Caco-2 (cell line): ENCODE measurements around the gene SNX27. TPM values are rescaled to one million over a fixed set of nuclear protein-coding genes. Genes with fewer than 3 reads are reported as not detected.

Experiments
- BruUV-seq: library from RNA; stranded (reverse); fragments of 400-500 nt; replicated peaks from 2 replicates; lab custom pipeline; 2021; lab: Mats Ljungman, UMichigan
- CTCF ChIA-PET: fragments of 300-600 bp; sonication (Branson Sonifier 250); formaldehyde crosslinking; loops from one replicate; lab custom pipeline; 2022; ENCODE audit warnings: antibody characterized with exemption; lab: Charles Lee
- POLR2A ChIA-PET: fragments of 300-600 bp; sonication (Branson Sonifier 250); formaldehyde crosslinking; loops from one replicate; lab custom pipeline; 2022; ENCODE audit warnings: antibody characterized with exemption; lab: Charles Lee
- DNase-seq, 2 experiments: peaks; one replicate each; pipeline versions ENCODE4 v3.0.0 to v3.0.0-alpha.2; 2020 to 2022
- H3K27me3 ChIP-seq: replicated peaks from 2 replicates; pipeline ENCODE4 v1.6.0; 2011; ENCODE audit warnings: low read length; ENCODE audit not compliant: control insufficient read depth, insufficient read depth
- H3K36me3 ChIP-seq: 2 replicates; pipeline ENCODE4 v1.5.1; 2011; ENCODE audit warnings: low read length; ENCODE audit not compliant: control insufficient read depth, insufficient read depth
- H3K4me1 ChIP-seq: fragments of 250-450 bp; sonication (Bioruptor Pico); 2 replicates; pipeline ENCODE4 v1.5.1; 2020; ENCODE audit warnings: mild to moderate bottlenecking
- H3K4me3 ChIP-seq: 2 replicates; pipeline ENCODE4 v1.5.1; 2011; ENCODE audit warnings: low read depth, mild to moderate bottlenecking, control low read depth, low read length
- H3K9me3 ChIP-seq: fragments of 250-450 bp; sonication (Bioruptor Pico); 2 replicates; pipeline ENCODE4 v1.5.1; 2020; ENCODE audit warnings: mild to moderate bottlenecking, moderate library complexity
- H3K27ac Mint-ChIP-seq: one replicate; pipeline ENCODE4 v1.8.0; 2022; ENCODE audit warnings: mixed read lengths; ENCODE audit not compliant: unreplicated experiment
- H3K27me3 Mint-ChIP-seq: one replicate; pipeline ENCODE4 v1.8.0; 2022; ENCODE audit warnings: mixed read lengths; ENCODE audit not compliant: insufficient read depth, unreplicated experiment
- H3K36me3 Mint-ChIP-seq: one replicate; pipeline ENCODE4 v1.8.0; 2022; ENCODE audit warnings: mild to moderate bottlenecking, mixed read lengths; ENCODE audit not compliant: insufficient read depth, unreplicated experiment
- H3K4me1 Mint-ChIP-seq: one replicate; pipeline ENCODE4 v1.8.0; 2022; ENCODE audit warnings: low read depth, mixed read lengths; ENCODE audit not compliant: unreplicated experiment
- H3K4me3 Mint-ChIP-seq: one replicate; pipeline ENCODE4 v1.8.0; 2022; ENCODE audit warnings: mild to moderate bottlenecking, moderate library complexity, mixed read lengths; ENCODE audit not compliant: unreplicated experiment
- H3K9me3 Mint-ChIP-seq: one replicate; pipeline ENCODE4 v1.8.0; 2022; ENCODE audit warnings: mixed read lengths; ENCODE audit not compliant: unreplicated experiment
- intact Hi-C: fragments of 100-400 bp; cut with micrococcal nuclease; formaldehyde crosslinking; loops from one replicate; pipeline ENCODE4 v1.10.0; 2022; ENCODE audit not compliant: unreplicated experiment
- total RNA-seq: library from RNA; stranded (reverse); gene quantifications from 2 replicates; pipeline ENCODE4 v1.2.3, GENCODE V29; 2022
- TF ChIP-seq, protein P1 (sequence below), 2 experiments: fragments of 200-600 bp in 1 of 2; IDR thresholded peaks; 1 replicate in 1 of 2; 2 replicates in 1 of 2; pipeline versions ENCODE4 v1.5.1 to v1.8.0; 2011 to 2022; ENCODE audit warnings: antibody characterized with exemption in 1 of 2, control low read depth in 1 of 2, inconsistent platforms in 1 of 2, low read depth in 1 of 2, low read length in 1 of 2, mild to moderate bottlenecking in 1 of 2, moderate library complexity in 1 of 2; ENCODE audit not compliant: insufficient read depth in 1 of 2, severe bottlenecking in 1 of 2, unreplicated experiment in 1 of 2

The SNX27 gene
- total RNA-seq, 1 experiment from 2014 or later, result 47.2 TPM

DNA sequence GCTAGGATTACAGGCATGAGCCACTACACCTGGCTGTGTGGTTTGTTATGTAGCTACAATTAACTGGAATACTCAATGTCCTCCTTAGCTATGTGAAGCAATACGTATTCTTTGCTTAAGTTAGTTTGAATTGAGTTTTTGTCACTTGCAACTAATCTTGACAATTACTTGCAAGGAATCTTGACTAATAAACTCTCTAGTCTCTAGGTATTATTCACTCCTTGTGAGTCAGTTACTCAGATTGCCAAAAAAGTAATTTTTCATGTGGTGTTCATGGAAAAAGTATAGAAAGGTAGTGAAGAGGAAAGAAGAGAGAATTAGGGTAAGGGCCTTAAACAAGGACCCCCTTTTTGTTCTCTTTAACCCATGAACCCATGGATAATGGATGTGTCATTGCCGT, 7.6 kb upstream of the SNX27 start:
- Mint-ChIP-seq H3K27me3 (no peaks in the 10 kb centered on the region), H3K4me3 (no peak overlapping the region), H3K9me3 (no peaks in the 10 kb centered on the region), H3K27ac (no peak overlapping the region), H3K4me1 (peaks cover 24% of the 10 kb centered on the region), H3K36me3 (peaks cover 5% of the 10 kb centered on the region)
- CTCF ChIA-PET, result interaction anchor here (0.6 kb wide), 1 partner anchor 120 kb away, joined by 3 read pairs; no protein-coding TSS in a partner anchor
- Histone ChIP-seq H3K4me1 (peaks cover 11% of the 10 kb centered on the region), H3K4me3 (no peak overlapping the region), H3K9me3 (no peaks in the 10 kb centered on the region), H3K36me3 (no peaks in the 10 kb centered on the region), H3K27me3 (no peaks in the 10 kb centered on the region)
- TF ChIP-seq, protein P1, sequence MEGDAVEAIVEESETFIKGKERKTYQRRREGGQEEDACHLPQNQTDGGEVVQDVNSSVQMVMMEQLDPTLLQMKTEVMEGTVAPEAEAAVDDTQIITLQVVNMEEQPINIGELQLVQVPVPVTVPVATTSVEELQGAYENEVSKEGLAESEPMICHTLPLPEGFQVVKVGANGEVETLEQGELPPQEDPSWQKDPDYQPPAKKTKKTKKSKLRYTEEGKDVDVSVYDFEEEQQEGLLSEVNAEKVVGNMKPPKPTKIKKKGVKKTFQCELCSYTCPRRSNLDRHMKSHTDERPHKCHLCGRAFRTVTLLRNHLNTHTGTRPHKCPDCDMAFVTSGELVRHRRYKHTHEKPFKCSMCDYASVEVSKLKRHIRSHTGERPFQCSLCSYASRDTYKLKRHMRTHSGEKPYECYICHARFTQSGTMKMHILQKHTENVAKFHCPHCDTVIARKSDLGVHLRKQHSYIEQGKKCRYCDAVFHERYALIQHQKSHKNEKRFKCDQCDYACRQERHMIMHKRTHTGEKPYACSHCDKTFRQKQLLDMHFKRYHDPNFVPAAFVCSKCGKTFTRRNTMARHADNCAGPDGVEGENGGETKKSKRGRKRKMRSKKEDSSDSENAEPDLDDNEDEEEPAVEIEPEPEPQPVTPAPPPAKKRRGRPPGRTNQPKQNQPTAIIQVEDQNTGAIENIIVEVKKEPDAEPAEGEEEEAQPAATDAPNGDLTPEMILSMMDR (IDR thresholded peaks at IDR 0.05; ENCODE audit: insufficient read depth in 1 of 2, low read depth in 1 of 2, low read length in 1 of 2, severe bottlenecking in 1 of 2, unreplicated experiment in 1 of 2), result no peak
- no TSS peak for BruUV-seq
- POLR2A ChIA-PET, result no interaction called here
- intact Hi-C loops, result no loop called here
- DNase-seq, result no peak

DNA sequence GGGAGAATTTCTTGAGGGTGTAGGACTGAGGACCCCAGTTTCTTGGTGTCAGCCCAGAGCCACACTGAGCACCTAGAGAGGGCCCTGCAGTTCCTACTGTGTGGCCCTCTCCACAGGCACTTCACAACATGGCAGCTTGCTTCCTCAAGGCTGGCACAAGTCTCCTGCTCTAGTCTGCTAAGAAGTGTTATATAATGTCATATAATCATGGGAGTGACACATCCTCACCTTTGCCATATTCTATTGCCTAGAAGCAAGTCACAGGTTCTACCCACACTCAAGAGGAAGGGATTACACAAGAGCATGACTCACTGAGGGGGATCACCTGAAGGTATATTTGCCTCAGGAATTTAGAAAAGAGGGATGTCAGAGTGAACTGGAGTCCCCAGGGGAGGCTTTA, 5.5 kb upstream of the SNX27 start:
- Histone ChIP-seq H3K27me3 (no peaks in the 10 kb centered on the region), H3K36me3 (no peaks in the 10 kb centered on the region), H3K4me1 (peaks cover 21% of the 10 kb centered on the region), H3K4me3 (no peak overlapping the region), H3K9me3 (no peaks in the 10 kb centered on the region)
- peaks cover 5% of the 10 kb centered on the region for H3K36me3 Mint-ChIP-seq
- POLR2A ChIA-PET, result no interaction called here
- peaks cover 24% of the 10 kb centered on the region for H3K4me1 Mint-ChIP-seq
- TF ChIP-seq, protein P1 (IDR thresholded peaks at IDR 0.05; ENCODE audit: insufficient read depth in 1 of 2, low read depth in 1 of 2, low read length in 1 of 2, severe bottlenecking in 1 of 2, unreplicated experiment in 1 of 2), result no peak
- intact Hi-C loops, result no loop called here
- H3K9me3 Mint-ChIP-seq, result no peaks in the 10 kb centered on the region
- peak overlapping the region; percentile 54 for H3K27ac Mint-ChIP-seq
- no TSS peak for BruUV-seq
- CTCF ChIA-PET, result no interaction called here
- H3K27me3 Mint-ChIP-seq, result no peaks in the 10 kb centered on the region
- H3K4me3 Mint-ChIP-seq, result no peak overlapping the region
- DNase-seq, result peak; percentile 49 to 56

DNA sequence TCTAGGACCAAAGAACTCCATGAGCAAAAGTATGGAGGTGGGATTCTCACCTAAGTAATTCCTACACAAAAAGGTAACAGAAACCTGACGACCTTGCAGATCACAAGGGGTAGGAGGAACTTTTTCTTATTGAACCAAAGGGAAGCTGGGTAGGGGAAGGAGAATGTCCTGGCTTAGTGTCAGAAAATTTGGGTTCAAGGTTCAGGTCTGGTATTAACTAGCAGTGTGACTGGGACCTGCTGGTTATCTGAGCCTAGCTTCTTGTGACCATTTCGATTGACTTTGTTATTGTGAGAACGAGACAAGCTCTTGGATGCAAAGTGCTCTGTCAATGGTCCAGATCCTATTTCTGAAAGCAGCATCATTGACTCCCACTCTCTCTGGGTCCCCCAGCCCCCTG, 5.0 kb upstream of the SNX27 start:
- H3K4me3 Mint-ChIP-seq, result no peak overlapping the region
- BruUV-seq, result no TSS peak
- Histone ChIP-seq H3K4me1 (peaks cover 23% of the 10 kb centered on the region), H3K36me3 (no peaks in the 10 kb centered on the region), H3K27me3 (no peaks in the 10 kb centered on the region), H3K9me3 (no peaks in the 10 kb centered on the region), H3K4me3 (no peak overlapping the region)
- H3K9me3 Mint-ChIP-seq, result no peaks in the 10 kb centered on the region
- intact Hi-C loops, result no loop called here
- peak overlapping the region; percentile 54 for H3K27ac Mint-ChIP-seq
- no peak for DNase-seq
- TF ChIP-seq, protein P1 (IDR thresholded peaks at IDR 0.05; ENCODE audit: insufficient read depth in 1 of 2, low read depth in 1 of 2, low read length in 1 of 2, severe bottlenecking in 1 of 2, unreplicated experiment in 1 of 2), result no peak
- ChIA-PET CTCF (no interaction called here), POLR2A (no interaction called here)
- H3K36me3 Mint-ChIP-seq, result peaks cover 5% of the 10 kb centered on the region
- no peaks in the 10 kb centered on the region for H3K27me3 Mint-ChIP-seq
- peaks cover 24% of the 10 kb centered on the region for H3K4me1 Mint-ChIP-seq
